ENCODE data around the gene EML4.

DNA sequence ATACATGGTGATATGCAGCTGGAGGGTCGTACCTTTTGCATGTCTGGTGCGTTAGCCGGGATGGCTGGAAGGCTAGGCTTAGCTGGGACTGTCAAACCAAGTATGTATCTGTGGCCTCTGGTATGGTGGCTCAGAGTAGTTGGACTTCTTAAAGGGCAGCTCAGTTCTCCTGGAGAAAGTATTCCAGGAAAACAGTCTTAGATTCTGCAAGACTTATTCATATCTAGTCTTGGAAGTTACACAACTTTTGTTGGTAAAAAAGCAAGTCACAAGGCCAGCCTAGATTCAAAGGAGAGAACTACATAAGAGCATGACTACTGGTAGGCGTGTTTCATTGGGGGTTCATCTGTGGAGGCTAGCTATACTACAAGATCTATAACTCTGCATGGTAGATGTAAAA is 45.5 kb downstream of the EML4 start:
- TF ChIP-seq, protein P1, sequence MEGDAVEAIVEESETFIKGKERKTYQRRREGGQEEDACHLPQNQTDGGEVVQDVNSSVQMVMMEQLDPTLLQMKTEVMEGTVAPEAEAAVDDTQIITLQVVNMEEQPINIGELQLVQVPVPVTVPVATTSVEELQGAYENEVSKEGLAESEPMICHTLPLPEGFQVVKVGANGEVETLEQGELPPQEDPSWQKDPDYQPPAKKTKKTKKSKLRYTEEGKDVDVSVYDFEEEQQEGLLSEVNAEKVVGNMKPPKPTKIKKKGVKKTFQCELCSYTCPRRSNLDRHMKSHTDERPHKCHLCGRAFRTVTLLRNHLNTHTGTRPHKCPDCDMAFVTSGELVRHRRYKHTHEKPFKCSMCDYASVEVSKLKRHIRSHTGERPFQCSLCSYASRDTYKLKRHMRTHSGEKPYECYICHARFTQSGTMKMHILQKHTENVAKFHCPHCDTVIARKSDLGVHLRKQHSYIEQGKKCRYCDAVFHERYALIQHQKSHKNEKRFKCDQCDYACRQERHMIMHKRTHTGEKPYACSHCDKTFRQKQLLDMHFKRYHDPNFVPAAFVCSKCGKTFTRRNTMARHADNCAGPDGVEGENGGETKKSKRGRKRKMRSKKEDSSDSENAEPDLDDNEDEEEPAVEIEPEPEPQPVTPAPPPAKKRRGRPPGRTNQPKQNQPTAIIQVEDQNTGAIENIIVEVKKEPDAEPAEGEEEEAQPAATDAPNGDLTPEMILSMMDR (IDR thresholded peaks at IDR 0.05): no peak
- no peak for TF ChIP-seq POLR2A (IDR thresholded peaks at IDR 0.05)
- no peak for TF ChIP-seq POLR2AphosphoS5 (IDR thresholded peaks at IDR 0.05)
